ENCODE measurements around the gene FAM217B.

The FAM217B gene

GRCh38 chr20:59938696-59939051, 1.5 kb upstream of the FAM217B start:
- Histone ChIP-seq H3K27me3 (no peaks in the 10 kb centered on the region), H3K27ac (peak overlapping the region; percentile 98), H3K9me3 (no peaks in the 10 kb centered on the region), H3K36me3 (peaks cover 17% of the 10 kb centered on the region), H3K4me1 (ENCODE audit: control insufficient read depth in 1 of 2, insufficient read depth in 1 of 2, low read depth in 1 of 2, low read length in 1 of 2) (peaks cover 78 to 91% of the 10 kb centered on the region in 2 experiments), H3K4me3 (ENCODE audit: low read depth in 1 of 2, low read length in 1 of 2) (peak overlapping the region; percentile 60 to 93)
- TF ChIP-seq CTCF (IDR thresholded peaks at IDR 0.05): no peak

GRCh38 chr20:59939052-59939878, 924 bp upstream of the FAM217B start:
- Histone ChIP-seq H3K27ac (peak overlapping the region; percentile 98), H3K27me3 (no peaks in the 10 kb centered on the region), H3K4me3 (ENCODE audit: low read depth in 1 of 2, low read length in 1 of 2) (peak overlapping the region; percentile 60 to 93), H3K36me3 (peaks cover 22% of the 10 kb centered on the region), H3K4me1 (ENCODE audit: control insufficient read depth in 1 of 2, insufficient read depth in 1 of 2, low read depth in 1 of 2, low read length in 1 of 2) (peaks cover 74 to 85% of the 10 kb centered on the region in 2 experiments), H3K9me3 (no peaks in the 10 kb centered on the region)
- no peak for TF ChIP-seq CTCF (IDR thresholded peaks at IDR 0.05)

- H3K4me1 ChIP-seq (ENCODE audit: control insufficient read depth in 1 of 2, insufficient read depth in 1 of 2, low read depth in 1 of 2, low read length in 1 of 2): peaks cover 71 to 81% of the 10 kb centered on the region in 2 experiments
- H3K9me3 ChIP-seq: no peaks in the 10 kb centered on the region
- peak overlapping the region; percentile 98 for H3K27ac ChIP-seq
- peaks cover 28% of the 10 kb centered on the region for H3K36me3 ChIP-seq
- H3K4me3 ChIP-seq (ENCODE audit: low read depth in 1 of 2, low read length in 1 of 2): peak overlapping the region; percentile 60 to 93
- TF ChIP-seq CTCF (IDR thresholded peaks at IDR 0.05): no peak
- H3K27me3 ChIP-seq: no peaks in the 10 kb centered on the region
Observed at GRCh38 chr20:59939879-59940128, 385 bp upstream of the FAM217B start.

- peaks cover 75 to 81% of the 10 kb centered on the region in 2 experiments for H3K4me1 ChIP-seq (ENCODE audit: control insufficient read depth in 1 of 2, insufficient read depth in 1 of 2, low read depth in 1 of 2, low read length in 1 of 2)
- peaks cover 34% of the 10 kb centered on the region for H3K36me3 ChIP-seq
- TF ChIP-seq CTCF (IDR thresholded peaks at IDR 0.05): no peak
Observed at GRCh38 chr20:59940956-59941294, 736 bp downstream of the FAM217B start.

GRCh38 chr20:59942245-59942644, 2.1 kb downstream of the FAM217B start:
- Histone ChIP-seq H3K9me3 (no peaks in the 10 kb centered on the region), H3K4me3 (ENCODE audit: low read depth in 1 of 2, low read length in 1 of 2) (peak overlapping the region; percentile 60 to 93), H3K27me3 (no peaks in the 10 kb centered on the region), H3K4me1 (ENCODE audit: control insufficient read depth in 1 of 2, insufficient read depth in 1 of 2, low read depth in 1 of 2, low read length in 1 of 2) (peaks cover 70 to 80% of the 10 kb centered on the region in 2 experiments), H3K36me3 (peaks cover 35% of the 10 kb centered on the region), H3K27ac (peak overlapping the region; percentile 98)
- no peak for TF ChIP-seq CTCF (IDR thresholded peaks at IDR 0.05)

More at GRCh38 chr20:59940956-59941294, 736 bp downstream of the FAM217B start:
- Histone ChIP-seq H3K27me3 (no peaks in the 10 kb centered on the region), H3K4me3 (ENCODE audit: low read depth in 1 of 2, low read length in 1 of 2) (peak overlapping the region; percentile 60 to 93), H3K9me3 (no peaks in the 10 kb centered on the region), H3K27ac (peak overlapping the region; percentile 98)
